ENCODE results near the gene GFM2. TPM values are rescaled to one million over a fixed set of nuclear protein-coding genes. Genes with fewer than 3 reads are reported as not detected.

Gene GFM2
- total and polyA plus RNA-seq, 2 of the 13 experiments (the other 11 are each of a cell fraction or from before 2014, with no cell fraction given) = 22.0 to 41.6 TPM

DNA sequence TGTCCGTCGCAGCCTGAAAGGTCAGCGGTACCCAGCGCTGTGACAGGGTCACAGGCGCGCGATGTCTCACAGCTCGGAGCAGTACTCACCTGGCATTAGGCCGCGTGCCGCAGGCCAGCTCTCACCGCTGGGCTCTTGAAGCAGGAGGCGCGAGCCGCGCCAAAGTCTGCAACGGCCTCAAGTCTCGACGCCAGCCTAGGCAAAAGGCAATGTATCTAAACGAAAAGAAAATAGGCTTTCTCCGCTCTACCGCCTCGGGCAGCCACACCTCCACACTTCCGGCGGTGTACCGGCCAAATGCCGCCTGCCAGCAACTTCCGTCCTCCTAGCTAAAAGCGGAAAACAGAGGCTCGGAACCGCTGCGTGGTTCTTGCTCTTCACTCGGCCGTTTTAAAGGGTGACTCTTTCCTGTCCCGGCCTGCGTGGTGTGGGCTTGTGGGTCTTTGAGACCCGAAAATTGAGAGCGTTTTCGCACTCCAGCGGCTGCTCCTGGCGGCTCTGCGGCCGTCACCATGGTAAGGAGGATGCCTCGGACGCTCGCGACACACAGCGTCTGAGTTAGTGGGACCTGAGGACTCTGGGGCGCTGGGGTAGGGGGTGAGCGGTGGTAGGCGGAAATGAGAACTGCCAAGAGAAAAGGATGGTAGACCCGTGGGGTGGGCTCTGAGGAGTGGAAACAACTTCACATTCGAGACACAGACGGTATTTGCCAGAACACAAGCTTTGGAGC lies at the start of gene GFM2, which contains the start of gene NSA2 (continued):
- TF ChIP-seq, protein P1, sequence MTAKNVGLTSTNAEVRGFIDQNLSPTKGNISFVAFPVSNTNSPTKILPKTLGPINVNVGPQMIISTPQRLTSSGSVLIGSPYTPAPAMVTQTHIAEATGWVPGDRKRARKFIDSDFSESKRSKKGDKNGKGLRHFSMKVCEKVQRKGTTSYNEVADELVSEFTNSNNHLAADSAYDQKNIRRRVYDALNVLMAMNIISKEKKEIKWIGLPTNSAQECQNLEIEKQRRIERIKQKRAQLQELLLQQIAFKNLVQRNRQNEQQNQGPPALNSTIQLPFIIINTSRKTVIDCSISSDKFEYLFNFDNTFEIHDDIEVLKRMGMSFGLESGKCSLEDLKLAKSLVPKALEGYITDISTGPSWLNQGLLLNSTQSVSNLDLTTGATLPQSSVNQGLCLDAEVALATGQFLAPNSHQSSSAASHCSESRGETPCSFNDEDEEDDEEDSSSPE (CRISPR knock-in tag; IDR thresholded peaks at IDR 0.05) = peak; percentile 60
- TF ChIP-seq, protein P2, sequence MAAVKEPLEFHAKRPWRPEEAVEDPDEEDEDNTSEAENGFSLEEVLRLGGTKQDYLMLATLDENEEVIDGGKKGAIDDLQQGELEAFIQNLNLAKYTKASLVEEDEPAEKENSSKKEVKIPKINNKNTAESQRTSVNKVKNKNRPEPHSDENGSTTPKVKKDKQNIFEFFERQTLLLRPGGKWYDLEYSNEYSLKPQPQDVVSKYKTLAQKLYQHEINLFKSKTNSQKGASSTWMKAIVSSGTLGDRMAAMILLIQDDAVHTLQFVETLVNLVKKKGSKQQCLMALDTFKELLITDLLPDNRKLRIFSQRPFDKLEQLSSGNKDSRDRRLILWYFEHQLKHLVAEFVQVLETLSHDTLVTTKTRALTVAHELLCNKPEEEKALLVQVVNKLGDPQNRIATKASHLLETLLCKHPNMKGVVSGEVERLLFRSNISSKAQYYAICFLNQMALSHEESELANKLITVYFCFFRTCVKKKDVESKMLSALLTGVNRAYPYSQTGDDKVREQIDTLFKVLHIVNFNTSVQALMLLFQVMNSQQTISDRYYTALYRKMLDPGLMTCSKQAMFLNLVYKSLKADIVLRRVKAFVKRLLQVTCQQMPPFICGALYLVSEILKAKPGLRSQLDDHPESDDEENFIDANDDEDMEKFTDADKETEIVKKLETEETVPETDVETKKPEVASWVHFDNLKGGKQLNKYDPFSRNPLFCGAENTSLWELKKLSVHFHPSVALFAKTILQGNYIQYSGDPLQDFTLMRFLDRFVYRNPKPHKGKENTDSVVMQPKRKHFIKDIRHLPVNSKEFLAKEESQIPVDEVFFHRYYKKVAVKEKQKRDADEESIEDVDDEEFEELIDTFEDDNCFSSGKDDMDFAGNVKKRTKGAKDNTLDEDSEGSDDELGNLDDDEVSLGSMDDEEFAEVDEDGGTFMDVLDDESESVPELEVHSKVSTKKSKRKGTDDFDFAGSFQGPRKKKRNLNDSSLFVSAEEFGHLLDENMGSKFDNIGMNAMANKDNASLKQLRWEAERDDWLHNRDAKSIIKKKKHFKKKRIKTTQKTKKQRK (IDR thresholded peaks at IDR 0.05; ENCODE audit: low read length) = no peak
- TF ChIP-seq NFE2L1 (CRISPR knock-in tag; IDR thresholded peaks at IDR 0.05; ENCODE audit: borderline replicate concordance) (0 out of 2 replicates have a peak, but pooled peaks have one; percentile 60), ZFP62 (CRISPR knock-in tag; IDR thresholded peaks at IDR 0.05) (no peak), YY1 (IDR thresholded peaks at IDR 0.05; ENCODE audit: insufficient read depth, insufficient replicate concordance, low read depth, low read length) (peak; percentile 78), AKAP8 (CRISPR knock-in tag; IDR thresholded peaks at IDR 0.05) (no peak; the same call in 1 of the 2 replicates), HNRNPL (IDR thresholded peaks at IDR 0.05; ENCODE audit: low read depth, low read length) (peak; percentile 47; the same call in 1 of the 2 replicates), CAMTA2 (CRISPR knock-in tag; IDR thresholded peaks at IDR 0.05; ENCODE audit: borderline replicate concordance) (peak; percentile 88), ZNF749 (CRISPR knock-in tag; IDR thresholded peaks at IDR 0.05; ENCODE audit: borderline replicate concordance) (peak; percentile 77; the same call in 1 of the 2 replicates), ZNF652 (CRISPR knock-in tag; IDR thresholded peaks at IDR 0.05; ENCODE audit: borderline replicate concordance, low read depth) (peak; percentile 36; the same call in 1 of the 2 replicates), MEIS1 (CRISPR knock-in tag; IDR thresholded peaks at IDR 0.05; ENCODE audit: borderline replicate concordance) (no peak), PHF8 (CRISPR knock-in tag; IDR thresholded peaks at IDR 0.05) (peak; percentile 81), GTF2F1 (IDR thresholded peaks at IDR 0.05; ENCODE audit: low read length) (peak; percentile 65; the same call in 1 of the 2 replicates), ELF3 (CRISPR knock-in tag; IDR thresholded peaks at IDR 0.05) (peak; percentile 73), GABPB1 (CRISPR knock-in tag; IDR thresholded peaks at IDR 0.05) (peak; percentile 100), HNRNPK (IDR thresholded peaks at IDR 0.05; ENCODE audit: low read depth, low read length, poor library complexity, severe bottlenecking) (no peak), TBL1XR1 (IDR thresholded peaks at IDR 0.05; ENCODE audit: borderline replicate concordance, low read length, partially characterized antibody) (no peak), ZNF225 (CRISPR knock-in tag; IDR thresholded peaks at IDR 0.05) (peak; percentile 87; the same call in 1 of the 2 replicates), CCAR2 (optimal IDR thresholded peaks at IDR 0.05; ENCODE audit: low read depth, low read length) (peak; percentile 89)
- TF ChIP-seq, protein P3, sequence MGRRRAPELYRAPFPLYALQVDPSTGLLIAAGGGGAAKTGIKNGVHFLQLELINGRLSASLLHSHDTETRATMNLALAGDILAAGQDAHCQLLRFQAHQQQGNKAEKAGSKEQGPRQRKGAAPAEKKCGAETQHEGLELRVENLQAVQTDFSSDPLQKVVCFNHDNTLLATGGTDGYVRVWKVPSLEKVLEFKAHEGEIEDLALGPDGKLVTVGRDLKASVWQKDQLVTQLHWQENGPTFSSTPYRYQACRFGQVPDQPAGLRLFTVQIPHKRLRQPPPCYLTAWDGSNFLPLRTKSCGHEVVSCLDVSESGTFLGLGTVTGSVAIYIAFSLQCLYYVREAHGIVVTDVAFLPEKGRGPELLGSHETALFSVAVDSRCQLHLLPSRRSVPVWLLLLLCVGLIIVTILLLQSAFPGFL (CRISPR knock-in tag; IDR thresholded peaks at IDR 0.05) = no peak
- TF ChIP-seq, protein P4, sequence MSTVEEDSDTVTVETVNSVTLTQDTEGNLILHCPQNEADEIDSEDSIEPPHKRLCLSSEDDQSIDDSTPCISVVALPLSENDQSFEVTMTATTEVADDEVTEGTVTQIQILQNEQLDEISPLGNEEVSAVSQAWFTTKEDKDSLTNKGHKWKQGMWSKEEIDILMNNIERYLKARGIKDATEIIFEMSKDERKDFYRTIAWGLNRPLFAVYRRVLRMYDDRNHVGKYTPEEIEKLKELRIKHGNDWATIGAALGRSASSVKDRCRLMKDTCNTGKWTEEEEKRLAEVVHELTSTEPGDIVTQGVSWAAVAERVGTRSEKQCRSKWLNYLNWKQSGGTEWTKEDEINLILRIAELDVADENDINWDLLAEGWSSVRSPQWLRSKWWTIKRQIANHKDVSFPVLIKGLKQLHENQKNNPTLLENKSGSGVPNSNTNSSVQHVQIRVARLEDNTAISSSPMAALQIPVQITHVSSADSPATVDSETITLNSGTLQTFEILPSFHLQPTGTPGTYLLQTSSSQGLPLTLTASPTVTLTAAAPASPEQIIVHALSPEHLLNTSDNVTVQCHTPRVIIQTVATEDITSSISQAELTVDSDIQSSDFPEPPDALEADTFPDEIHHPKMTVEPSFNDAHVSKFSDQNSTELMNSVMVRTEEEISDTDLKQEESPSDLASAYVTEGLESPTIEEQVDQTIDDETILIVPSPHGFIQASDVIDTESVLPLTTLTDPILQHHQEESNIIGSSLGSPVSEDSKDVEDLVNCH (CRISPR knock-in tag; IDR thresholded peaks at IDR 0.05) = no peak
